A549 treated with CpdA at 1 μM for 4 hours (cell line): ENCODE measurements around the gene HCFC1. TPM values are rescaled to one million over a fixed set of nuclear protein-coding genes. Genes with fewer than 3 reads are reported as not detected.

Source experiments
- total RNA-seq: library from RNA; stranded (reverse); fragments of 200-300 nt; extraction: Qiagen RNA extraction; gene quantifications from 5 replicates; pipeline ENCODE4 v1.2.3, GENCODE V29; 2022; ENCODE audit warnings: low read depth

HCFC1 gene
- 36.3 to 45.1 TPM (median 40.5 TPM) in 5 replicates for total RNA-seq

DNA sequence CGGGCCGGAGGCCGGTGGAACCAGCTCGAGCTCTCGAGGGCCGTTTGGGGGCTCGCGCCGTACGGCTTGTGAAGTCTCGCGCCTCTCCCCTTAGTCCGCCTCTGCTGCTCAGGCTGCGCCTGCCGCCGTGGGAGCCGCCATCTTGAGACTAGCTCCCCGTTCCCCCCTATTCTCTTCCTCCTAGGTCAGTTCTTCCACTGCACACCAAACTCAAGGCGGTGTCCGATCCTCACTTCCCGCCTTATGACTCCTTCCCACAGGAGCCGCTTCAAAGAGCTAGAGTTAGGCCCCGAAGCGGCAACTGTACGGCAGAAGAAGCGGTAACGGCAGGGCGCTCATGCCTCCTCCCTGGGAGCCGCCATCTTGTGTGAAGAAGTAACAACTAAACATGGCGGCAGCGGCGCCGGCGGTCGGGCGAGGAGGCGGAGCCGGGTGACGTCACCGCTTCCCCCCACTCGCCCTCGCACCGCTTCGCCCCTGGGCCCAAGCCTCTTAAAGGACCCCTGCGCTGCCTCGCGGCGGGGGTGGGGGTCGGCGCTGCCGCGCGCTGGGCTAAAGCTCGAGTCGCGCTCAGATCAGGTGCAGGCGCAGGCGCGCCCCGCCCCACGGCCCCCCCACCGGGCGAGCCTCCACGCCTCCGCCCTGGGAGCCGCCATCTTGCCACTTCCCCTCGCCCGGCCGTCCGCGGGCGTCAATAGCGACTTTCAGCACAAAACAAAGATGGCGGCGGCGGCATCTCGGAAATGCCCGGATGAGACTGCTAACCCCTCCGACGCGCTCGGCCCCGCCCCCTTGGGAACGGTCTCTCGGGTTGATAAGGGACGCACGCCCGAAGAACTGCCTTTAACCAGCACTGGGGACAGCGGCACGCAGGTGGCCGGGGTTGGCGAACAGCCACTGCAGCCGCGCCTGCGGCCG is at the start of gene HCFC1:
HCFC1 (minus strand) TSS at position 369 of the 918 bp plus-strand sequence. CDS start 978 bp downstream, outside the sequence.

DNA sequence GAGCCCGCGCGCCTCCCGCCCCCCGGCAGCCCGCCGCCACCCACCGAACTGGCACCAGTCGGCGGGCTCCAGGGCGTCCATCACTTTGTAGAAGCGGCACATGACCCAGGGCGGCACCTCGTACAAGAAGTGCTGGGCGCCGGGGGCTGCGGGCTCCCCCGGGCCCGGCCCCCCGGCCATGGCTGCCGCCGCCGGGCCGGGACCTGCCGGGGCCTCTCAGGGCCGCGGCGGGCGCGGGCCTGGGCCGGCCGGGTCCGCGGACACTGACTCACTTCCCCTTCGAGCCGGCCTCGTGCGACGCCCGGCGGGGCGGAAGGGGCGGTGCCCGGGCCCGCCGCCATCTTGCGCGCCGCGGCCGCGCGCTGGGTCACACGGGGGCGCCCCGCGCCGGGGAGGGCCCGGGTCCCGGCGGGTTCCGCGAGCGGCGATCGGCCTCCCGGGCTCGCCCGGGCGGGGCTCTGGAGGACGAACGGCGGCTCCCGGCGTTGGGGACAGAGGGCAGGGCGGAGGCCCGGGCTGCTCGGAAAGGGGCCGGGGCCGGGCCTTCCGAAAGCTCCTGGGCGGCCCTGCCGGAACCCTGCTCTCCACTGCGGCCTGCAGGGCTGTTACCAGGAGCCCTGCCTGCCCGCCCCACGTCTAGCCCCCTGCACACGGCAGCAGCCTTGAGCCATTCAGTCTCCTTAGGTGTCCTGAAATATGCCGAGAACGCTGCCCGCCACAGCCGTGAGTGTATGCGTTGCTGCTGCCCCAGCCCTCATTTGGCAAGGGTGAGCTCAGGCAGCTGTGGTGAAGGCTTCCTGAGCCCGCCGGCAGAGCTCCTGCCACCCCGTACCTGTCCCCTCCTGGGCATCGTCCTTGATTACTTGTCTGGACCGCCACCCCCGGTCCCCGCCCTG is 48.3 kb upstream of the HCFC1 start, which contains the start of gene IRAK1:
IRAK1 (minus strand) TSS at position 270 of the 896 bp plus-strand sequence; CDS start at position 180, 90 bp downstream.

DNA sequence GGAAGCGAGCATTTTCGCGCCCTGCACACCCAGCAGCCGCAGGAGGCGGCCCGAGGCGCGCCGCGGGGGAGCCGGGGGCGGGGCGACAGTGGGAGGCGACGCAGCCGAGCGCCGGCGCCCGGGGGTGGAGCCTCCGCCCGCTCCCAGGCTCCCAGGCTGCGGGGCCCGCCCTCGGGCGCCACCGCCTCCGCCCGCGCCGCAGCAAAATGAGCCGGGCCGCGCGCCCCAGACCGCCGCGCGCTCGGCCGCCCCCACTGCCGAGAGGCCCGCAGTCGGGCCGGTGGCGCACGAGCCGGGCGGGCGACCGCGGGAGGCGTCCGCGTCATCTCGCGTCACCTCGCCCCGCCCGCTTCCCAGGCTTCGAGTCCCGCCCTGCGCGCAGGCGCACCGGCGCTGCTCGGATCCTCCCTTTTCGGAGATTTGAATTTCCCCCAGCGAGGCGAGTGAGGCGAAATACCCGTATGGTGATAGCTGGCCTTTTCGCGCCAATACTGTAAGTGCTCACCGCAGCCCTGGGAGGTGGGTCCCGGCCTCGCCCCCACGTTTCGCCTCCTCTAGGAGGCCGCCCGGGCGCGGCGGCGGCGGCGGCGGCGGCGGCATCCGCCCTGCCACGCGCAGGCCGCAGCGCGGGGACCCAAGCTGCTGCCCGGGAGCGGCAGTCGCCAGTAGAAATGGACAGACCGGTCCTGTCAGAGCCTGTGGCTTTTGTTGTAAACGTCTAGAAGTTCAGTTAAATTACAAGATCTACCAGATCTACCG is 929 bp upstream of the HCFC1 start, which contains the start of gene TMEM187:
TMEM187 (plus strand) TSS at position 387 of the 759 bp plus-strand sequence. CDS start 9,309 bp downstream, outside the sequence.

DNA sequence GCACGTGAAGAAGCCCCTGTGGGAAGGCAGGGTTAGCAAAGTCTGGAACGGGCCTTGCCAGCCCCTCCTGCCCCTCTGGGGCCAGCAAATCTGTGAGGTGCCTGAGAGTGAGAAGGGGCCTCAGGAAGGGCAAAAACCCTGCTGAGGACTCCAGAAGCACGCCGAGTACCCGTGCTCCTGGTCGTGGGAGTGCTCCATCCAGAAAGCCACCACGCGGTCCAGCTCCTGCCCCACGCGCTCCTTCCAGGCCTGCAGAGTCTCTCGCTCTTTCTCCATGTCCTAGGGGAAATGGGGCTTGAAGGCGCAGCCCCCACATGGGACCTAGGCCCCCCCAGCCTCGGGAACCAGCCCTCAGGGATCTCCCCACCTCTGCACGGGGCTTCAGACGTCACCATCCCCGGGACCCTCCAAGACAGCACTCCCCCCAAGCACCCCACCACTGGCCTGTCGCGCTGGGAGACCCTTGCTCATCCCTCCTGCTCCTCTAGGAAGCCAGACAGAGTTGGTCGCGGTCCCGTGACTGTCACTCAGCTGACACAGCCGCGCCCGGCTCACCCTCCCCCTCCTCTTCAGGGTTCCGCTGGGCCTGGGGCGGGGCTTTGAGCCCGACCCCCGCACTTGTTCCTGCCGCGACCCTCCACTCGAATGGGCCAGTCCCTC is 27.3 kb downstream of the HCFC1 start, which contains the start of gene RENBP:
RENBP (minus strand) TSS at position 504 of the 660 bp plus-strand sequence; CDS start at position 471, 33 bp downstream.

DNA sequence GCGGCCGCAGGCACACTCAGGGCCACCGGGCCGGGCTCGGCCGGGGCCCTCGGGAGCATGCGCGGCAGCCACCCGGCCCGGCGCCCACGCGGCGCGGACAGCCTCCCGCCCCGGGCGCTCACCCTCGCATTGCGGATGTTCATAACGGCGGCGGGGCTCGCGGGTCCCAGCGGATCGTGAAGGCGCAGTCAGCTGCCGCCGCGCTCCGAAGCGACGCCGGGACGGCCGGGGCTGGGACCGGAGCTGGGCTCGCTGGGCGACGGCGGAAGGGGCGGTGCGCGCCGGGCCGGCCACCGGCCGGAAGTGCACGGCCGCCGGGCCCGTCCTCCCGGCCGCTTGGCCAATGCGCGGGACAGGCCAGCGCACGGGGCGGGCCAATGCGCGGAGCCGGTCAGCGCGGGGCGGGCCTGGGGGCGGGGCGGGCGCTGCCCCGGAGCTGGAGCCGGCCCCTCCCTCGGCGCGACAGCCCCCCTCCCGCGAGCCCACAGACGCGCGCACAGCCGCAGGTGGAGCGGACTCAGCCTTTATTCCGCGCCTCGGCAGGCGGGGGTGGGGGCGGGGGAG is 36.8 kb downstream of the HCFC1 start, which contains the start of gene NAA10:
NAA10 (minus strand) TSS at position 276 of the 564 bp plus-strand sequence; CDS start at position 143, 133 bp downstream.

DNA sequence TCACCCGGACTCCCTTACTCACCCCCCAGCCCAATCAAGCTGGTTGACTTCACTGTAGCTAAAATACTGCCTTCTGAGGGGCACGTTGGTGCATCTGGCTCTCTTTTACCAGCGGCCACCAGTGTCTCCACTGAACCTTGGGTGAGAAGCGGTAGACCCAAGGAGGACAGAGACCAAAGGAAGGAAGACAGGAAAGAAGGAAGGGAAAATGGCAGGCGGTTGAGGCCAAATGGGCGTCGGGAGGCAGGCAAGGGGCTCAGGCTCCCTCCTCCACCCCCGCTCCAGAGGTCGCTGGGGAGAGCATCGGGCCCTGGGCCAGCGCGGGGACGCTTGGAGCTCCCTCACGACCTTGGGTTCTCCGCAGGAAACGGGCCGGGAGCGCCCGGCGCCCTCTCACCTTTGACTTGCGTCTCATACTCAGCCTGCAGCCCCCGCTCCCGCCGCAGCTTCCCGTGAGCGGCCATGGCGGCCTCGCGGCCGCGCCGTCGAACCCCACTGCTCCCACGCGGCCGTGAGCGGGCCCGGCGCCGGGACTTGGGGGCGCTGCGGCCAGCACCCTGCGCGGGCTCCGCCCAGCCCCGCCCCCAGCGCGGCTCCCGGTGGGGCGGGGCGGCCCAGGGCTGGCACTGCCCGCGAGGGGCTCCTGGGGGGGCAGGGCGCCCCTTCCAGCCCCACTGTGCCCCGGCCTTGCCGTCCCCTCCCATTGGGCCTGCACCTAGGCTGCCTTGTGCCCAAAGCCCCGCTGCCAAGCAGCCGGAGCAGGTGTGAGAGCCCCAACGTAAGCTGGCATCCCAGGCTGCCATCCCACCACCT is 45.7 kb downstream of the HCFC1 start, which contains the start of gene ARHGAP4:
ARHGAP4 (minus strand) TSS at position 526 of the 813 bp plus-strand sequence; CDS start at position 464, 62 bp downstream.

DNA sequence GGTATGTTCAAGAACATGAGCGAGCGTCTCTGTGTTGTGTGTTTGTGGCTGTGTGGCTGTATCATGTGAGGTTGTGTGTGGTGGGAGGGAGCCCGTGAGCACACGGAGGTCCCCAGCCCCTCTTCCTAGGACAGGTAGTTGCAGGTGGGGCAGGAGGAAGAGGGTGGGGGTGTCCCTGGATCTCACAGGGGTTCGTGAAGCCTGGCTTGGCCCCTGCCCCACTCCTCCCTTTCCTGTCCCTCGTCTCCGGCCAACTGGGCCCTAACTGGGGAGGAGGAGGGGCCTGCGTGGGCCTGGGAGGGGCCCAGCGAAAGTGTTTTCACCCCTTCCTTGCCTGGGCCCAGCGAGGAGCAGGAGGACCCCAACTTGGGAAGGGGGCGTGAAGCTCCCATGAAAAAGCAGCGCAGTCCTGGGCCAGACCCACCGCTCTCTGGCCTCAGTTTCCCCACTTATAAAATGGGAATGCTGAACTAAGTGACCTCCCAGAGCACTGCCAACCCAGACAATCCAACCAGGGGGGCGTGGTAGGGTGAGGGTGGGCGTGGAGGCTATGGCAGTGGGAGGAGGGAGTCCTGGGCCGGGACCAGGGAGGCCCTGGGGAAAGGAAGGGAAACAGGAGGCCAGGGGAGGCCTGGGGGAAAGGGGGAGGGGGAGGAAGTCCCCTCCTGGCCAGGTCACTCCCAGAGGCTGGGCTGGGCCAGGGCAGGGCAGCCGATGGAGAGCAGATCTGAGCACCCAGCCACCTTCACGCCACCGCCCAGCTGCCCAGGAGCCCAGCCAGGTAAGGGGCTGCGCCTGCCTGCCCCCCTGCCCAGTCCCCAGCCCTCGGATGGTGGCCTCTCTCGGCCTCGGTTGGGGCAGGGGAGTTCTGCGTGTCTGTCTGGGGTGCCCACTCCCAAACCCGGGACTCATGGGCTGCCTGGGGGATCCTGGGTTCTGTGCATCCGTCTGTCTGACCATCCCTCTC is 67.3 kb downstream of the HCFC1 start, which contains the start of gene AVPR2:
AVPR2 (plus strand) TSS at position 683 of the 967 bp plus-strand sequence. CDS start 473 bp downstream, outside the sequence.

Other genes starting within 250 kb of the HCFC1 start
- gene BCAP31, start 247.4 kb downstream of the HCFC1 start, total RNA-seq: 359 to 414 TPM (median 373 TPM) in 5 replicates
- 2.0 to 4.1 TPM (median 3.8 TPM) in 5 replicates for gene ABCD1, start 247.0 kb downstream of the HCFC1 start, total RNA-seq
- 3.0 to 4.1 TPM (median 3.7 TPM) in 5 replicates for gene PLXNB3, start 207.6 kb downstream of the HCFC1 start, total RNA-seq
- gene SRPK3, start 190.8 kb downstream of the HCFC1 start, total RNA-seq: 0.07 to 0.10 TPM in 2 of 5 replicates, not detected in the others
- gene IDH3G, start 177.4 kb downstream of the HCFC1 start, total RNA-seq: 57.5 to 63.5 TPM (median 61.5 TPM) in 5 replicates
- gene SSR4, start 177.2 kb downstream of the HCFC1 start, total RNA-seq: 364 to 443 TPM (median 420 TPM) in 5 replicates
- gene PDZD4, start 141.3 kb downstream of the HCFC1 start, total RNA-seq: 2.7 to 3.5 TPM (median 3.0 TPM) in 5 replicates
- gene L1CAM, start 85.6 kb downstream of the HCFC1 start, total RNA-seq: 19.6 to 26.8 TPM (median 21.1 TPM) in 5 replicates
- gene AVPR2, start 67.1 kb downstream of the HCFC1 start, total RNA-seq: 0.07 to 0.12 TPM in 2 of 5 replicates, not detected in the others
- gene ARHGAP4, start 45.6 kb downstream of the HCFC1 start, total RNA-seq: 0.75 to 2.2 TPM (median 1.6 TPM) in 5 replicates
- 208 to 230 TPM (median 214 TPM) in 5 replicates for gene NAA10, start 36.8 kb downstream of the HCFC1 start, total RNA-seq
- 0.11 to 0.24 TPM (median 0.14 TPM) in 5 replicates for gene RENBP, start 27.2 kb downstream of the HCFC1 start, total RNA-seq
- gene TMEM187, start 936 bp upstream of the HCFC1 start, total RNA-seq: 3.4 to 8.9 TPM (median 5.1 TPM) in 5 replicates
- gene IRAK1, start 48.1 kb upstream of the HCFC1 start, total RNA-seq: 185 to 227 TPM (median 213 TPM) in 5 replicates
- 17.0 to 20.7 TPM (median 20.1 TPM) in 5 replicates for gene MECP2, start 125.9 kb upstream of the HCFC1 start, total RNA-seq
- not detected in 5 replicates for gene OPN1LW, start 172.4 kb upstream of the HCFC1 start, total RNA-seq
- gene OPN1MW, start 210.8 kb upstream of the HCFC1 start, total RNA-seq: not detected in 5 replicates
- gene OPN1MW2, start 247.9 kb upstream of the HCFC1 start, total RNA-seq: not detected in 5 replicates